Measurements from ENCODE around the gene EFNA1. TPM values are rescaled to one million over a fixed set of nuclear protein-coding genes. Genes with fewer than 3 reads are reported as not detected.

The EFNA1 gene
- total and polyA plus RNA-seq, 2 experiments from 2014 or later, result 78.7 to 172 TPM

DNA sequence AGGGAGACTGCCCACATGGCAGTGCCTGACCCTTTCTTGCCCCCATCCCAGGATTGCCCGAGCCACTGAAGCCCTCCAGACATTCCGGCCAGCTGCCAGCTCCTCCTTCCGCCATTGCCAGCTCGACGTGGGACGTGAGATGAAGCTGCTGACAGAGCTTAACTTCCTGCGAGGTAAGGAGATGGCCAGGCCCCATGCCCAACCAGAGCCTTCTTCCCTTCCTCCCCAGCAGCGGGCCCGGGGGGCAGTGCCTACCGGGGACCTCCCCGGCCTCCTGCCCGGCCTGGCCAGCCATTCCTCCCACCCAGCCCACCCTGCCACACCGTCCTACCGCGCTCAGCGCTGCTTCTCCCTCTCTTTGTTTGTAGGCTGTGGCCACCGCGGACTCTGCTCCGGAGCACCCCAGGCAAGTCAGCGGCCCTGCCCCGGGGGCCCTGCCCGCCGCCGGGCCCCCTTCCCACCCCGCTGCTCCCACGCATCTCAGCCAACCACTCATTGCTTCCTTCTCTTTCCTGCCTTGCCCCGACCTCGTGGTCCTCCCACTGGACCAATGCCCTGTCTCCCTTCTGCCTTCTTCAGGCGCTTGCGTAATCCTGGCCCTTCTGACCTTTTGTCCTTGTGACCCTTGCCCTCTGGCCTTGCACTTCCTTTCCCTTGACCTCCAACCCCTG is 50.9 kb downstream of the EFNA1 start:
- H3K27me3 ChIP-seq, result peaks cover 5% of the 10 kb centered on the region
- WGBS (ENCODE audit: low lambda C conversion rate, missing lambda C conversion rate), result 97% methylated on average over 13 of the region's 30 CpGs
- H4K20me1 ChIP-seq (ENCODE audit: insufficient read depth, poor library complexity, severe bottlenecking), result no peaks in the 10 kb centered on the region
- no peak overlapping the region for H3K4me2 ChIP-seq
- H2AFZ ChIP-seq, result no peak overlapping the region
- H3K27ac ChIP-seq, result no peak overlapping the region
- H3K4me1 ChIP-seq (ENCODE audit: insufficient read depth), result peaks cover 3% of the 10 kb centered on the region
- TF ChIP-seq EZH2 (IDR thresholded peaks at IDR 0.05; ENCODE audit: borderline replicate concordance) (no peak), EZH2phosphoT487 (IDR thresholded peaks at IDR 0.05; ENCODE audit: low read depth, severe bottlenecking, unreplicated experiment) (no peak)
- TF ChIP-seq, protein P1, sequence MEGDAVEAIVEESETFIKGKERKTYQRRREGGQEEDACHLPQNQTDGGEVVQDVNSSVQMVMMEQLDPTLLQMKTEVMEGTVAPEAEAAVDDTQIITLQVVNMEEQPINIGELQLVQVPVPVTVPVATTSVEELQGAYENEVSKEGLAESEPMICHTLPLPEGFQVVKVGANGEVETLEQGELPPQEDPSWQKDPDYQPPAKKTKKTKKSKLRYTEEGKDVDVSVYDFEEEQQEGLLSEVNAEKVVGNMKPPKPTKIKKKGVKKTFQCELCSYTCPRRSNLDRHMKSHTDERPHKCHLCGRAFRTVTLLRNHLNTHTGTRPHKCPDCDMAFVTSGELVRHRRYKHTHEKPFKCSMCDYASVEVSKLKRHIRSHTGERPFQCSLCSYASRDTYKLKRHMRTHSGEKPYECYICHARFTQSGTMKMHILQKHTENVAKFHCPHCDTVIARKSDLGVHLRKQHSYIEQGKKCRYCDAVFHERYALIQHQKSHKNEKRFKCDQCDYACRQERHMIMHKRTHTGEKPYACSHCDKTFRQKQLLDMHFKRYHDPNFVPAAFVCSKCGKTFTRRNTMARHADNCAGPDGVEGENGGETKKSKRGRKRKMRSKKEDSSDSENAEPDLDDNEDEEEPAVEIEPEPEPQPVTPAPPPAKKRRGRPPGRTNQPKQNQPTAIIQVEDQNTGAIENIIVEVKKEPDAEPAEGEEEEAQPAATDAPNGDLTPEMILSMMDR (IDR thresholded peaks at IDR 0.05; ENCODE audit: poor library complexity), result no peak
- H3K4me3 ChIP-seq, result no peak overlapping the region
- peak; percentile 4 for DNase-seq (ENCODE audit: low spot score)
- no peaks in the 10 kb centered on the region for H3K79me2 ChIP-seq
- H3K36me3 ChIP-seq (replicated peaks; ENCODE audit: insufficient read depth, low read depth), result no peaks in the 10 kb centered on the region
- H3K9me3 ChIP-seq (ENCODE audit: low read depth), result no peaks in the 10 kb centered on the region
- no peaks in the 10 kb centered on the region for H3K9me2 ChIP-seq (replicated peaks; ENCODE audit: insufficient read depth)

DNA sequence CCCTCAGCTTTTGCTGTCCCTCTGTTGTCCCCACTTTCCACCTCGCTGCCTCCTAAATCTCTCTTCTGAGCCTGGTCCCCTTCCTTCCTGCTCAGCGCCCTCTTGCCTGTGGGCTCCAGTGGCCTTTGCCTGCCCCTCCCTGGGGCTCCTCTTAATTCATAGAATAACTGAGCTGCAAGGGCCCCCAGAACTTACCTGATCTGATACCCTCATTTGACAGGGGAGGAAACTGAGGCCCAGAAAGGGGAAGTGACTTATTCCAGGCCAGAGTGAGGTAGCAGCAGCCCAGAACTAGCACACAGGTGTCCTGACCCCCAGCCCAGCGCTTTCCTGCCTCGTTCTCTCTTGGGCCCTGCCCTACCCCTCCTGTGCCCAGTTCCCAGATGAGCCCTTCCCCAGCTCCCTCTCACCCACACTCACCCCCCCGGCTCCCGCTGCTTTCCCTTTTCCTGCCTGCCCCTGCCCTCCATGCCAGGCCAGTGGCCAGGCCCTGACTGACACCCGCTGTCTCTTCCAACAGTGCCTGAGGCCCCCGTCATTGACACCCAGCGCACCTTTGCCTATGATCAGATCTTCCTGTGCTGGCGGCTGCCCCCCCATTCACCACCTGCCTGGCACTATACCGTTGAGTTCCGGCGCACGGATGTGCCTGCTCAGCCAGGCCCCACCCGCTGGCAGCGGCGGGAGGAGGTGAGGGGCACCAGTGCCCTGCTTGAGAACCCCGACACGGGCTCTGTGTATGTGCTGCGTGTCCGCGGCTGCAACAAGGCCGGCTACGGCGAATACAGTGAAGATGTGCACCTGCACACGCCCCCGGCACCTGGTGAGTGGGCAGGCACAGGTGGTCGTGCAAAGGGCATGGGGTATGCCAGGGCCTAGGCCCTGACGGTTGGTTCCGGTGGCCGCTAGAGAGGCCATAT is 51.7 kb downstream of the EFNA1 start:
- H3K79me2 ChIP-seq, result no peaks in the 10 kb centered on the region
- H3K27me3 ChIP-seq, result no peaks in the 10 kb centered on the region
- no peaks in the 10 kb centered on the region for H3K9me2 ChIP-seq (replicated peaks; ENCODE audit: insufficient read depth)
- 99% methylated on average over 27 of the region's 31 CpGs for WGBS (ENCODE audit: low lambda C conversion rate, missing lambda C conversion rate)
- H3K4me3 ChIP-seq, result no peak overlapping the region
- H3K4me2 ChIP-seq, result no peak overlapping the region
- no peaks in the 10 kb centered on the region for H3K36me3 ChIP-seq (replicated peaks; ENCODE audit: insufficient read depth, low read depth)
- TF ChIP-seq EZH2phosphoT487 (IDR thresholded peaks at IDR 0.05; ENCODE audit: low read depth, severe bottlenecking, unreplicated experiment) (no peak), EZH2 (IDR thresholded peaks at IDR 0.05; ENCODE audit: borderline replicate concordance) (no peak)
- TF ChIP-seq, protein P1 (IDR thresholded peaks at IDR 0.05; ENCODE audit: poor library complexity), result no peak
- DNase-seq (ENCODE audit: low spot score), result peak; percentile 2
- H3K9me3 ChIP-seq (ENCODE audit: low read depth), result no peaks in the 10 kb centered on the region
- no peaks in the 10 kb centered on the region for H4K20me1 ChIP-seq (ENCODE audit: insufficient read depth, poor library complexity, severe bottlenecking)
- no peaks in the 10 kb centered on the region for H3K4me1 ChIP-seq (ENCODE audit: insufficient read depth)
- H2AFZ ChIP-seq, result no peak overlapping the region
- no peak overlapping the region for H3K27ac ChIP-seq

DNA sequence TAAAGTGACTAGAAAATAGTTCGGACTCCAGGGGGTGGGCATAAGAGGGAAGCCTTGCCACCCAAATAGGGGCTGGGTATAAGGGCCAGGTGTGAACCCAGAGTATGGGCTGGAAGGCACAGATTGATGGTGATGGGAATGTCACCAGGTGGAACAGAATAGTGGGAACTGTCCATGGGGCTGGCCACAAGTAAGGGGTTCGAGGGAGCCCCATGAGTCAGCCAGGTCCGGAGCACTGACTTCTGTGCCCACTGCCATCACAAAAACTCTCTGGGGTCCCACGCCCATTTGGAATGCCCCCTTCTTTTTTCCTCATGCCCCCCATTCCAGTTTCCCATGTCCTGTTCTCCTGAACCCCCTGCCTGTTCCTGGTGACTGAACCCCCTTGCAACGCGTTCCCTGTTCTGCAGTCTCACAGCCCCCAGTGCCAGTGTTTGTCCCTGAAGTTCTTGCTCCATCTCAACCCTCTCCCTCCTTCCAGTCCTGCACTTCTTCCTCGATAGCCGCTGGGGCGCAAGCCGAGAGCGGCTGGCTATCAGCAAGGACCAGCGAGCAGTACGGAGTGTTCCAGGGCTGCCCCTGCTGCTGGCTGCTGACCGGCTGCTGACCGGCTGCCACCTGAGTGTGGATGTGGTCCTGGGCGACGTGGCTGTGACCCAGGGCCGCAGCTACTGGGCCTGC is 53.8 kb downstream of the EFNA1 start:
- H3K36me3 ChIP-seq (replicated peaks; ENCODE audit: insufficient read depth, low read depth), result no peaks in the 10 kb centered on the region
- H4K20me1 ChIP-seq (ENCODE audit: insufficient read depth, poor library complexity, severe bottlenecking), result no peaks in the 10 kb centered on the region
- DNase-seq (ENCODE audit: low spot score), result no peak
- no peak overlapping the region for H3K27ac ChIP-seq
- H3K4me2 ChIP-seq, result no peak overlapping the region
- no peaks in the 10 kb centered on the region for H3K9me3 ChIP-seq (ENCODE audit: low read depth)
- H3K4me3 ChIP-seq, result no peak overlapping the region
- TF ChIP-seq EZH2 (IDR thresholded peaks at IDR 0.05; ENCODE audit: borderline replicate concordance), result no peak
- TF ChIP-seq, protein P1 (IDR thresholded peaks at IDR 0.05; ENCODE audit: poor library complexity), result no peak
- no peak for TF ChIP-seq EZH2phosphoT487 (IDR thresholded peaks at IDR 0.05; ENCODE audit: low read depth, severe bottlenecking, unreplicated experiment)
- H3K9me2 ChIP-seq (replicated peaks; ENCODE audit: insufficient read depth), result no peaks in the 10 kb centered on the region
- WGBS (ENCODE audit: low lambda C conversion rate, missing lambda C conversion rate), result 96% methylated on average over 18 of the region's 18 CpGs
- no peaks in the 10 kb centered on the region for H3K79me2 ChIP-seq
- H3K4me1 ChIP-seq (ENCODE audit: insufficient read depth), result peaks cover 11% of the 10 kb centered on the region
- H2AFZ ChIP-seq, result no peak overlapping the region
- no peaks in the 10 kb centered on the region for H3K27me3 ChIP-seq
